GM23338 (cell line): Measurements from ENCODE around the gene RIMS3.

ENCODE experiments used
- CTCF ChIP-seq, 2 experiments: fragments of 200-600 bp in 1 of 2; sonication (generic) in 1 of 2; conservative IDR thresholded peaks; 2 replicates each; pipeline versions ENCODE4 v1.5.1 to v1.6.1; 2016 to 2017; ENCODE audit warnings: antibody characterized with exemption in 2 of 2, low read depth in 2 of 2, mild to moderate bottlenecking in 2 of 2, moderate library complexity in 1 of 2
- EZH2phosphoT487 ChIP-seq: fragments of 200-600 bp; sonication (generic); IDR thresholded peaks from one replicate; pipeline ENCODE4 v1.8.1; 2018; ENCODE audit warnings: antibody characterized with exemption; ENCODE audit not compliant: unreplicated experiment
- JUNB ChIP-seq: IDR thresholded peaks from one replicate; pipeline ENCODE4 v1.6.1; 2016; ENCODE audit warnings: antibody characterized with exemption; ENCODE audit not compliant: unreplicated experiment
- NANOG ChIP-seq: IDR thresholded peaks from 2 replicates; pipeline ENCODE4 v1.6.1; 2016; ENCODE audit warnings: antibody characterized with exemption, borderline replicate concordance
- POLR2AphosphoS5 ChIP-seq: IDR thresholded peaks from 2 replicates; pipeline ENCODE4 v1.6.1; 2016; ENCODE audit warnings: antibody characterized with exemption, low read depth

- TF ChIP-seq CTCF (conservative IDR thresholded peaks at IDR 0.05; ENCODE audit: low read depth in 2 of 2), result no peak
- no peak for TF ChIP-seq POLR2AphosphoS5
- no peak for TF ChIP-seq NANOG
- no peak for TF ChIP-seq EZH2phosphoT487
- no peak for TF ChIP-seq JUNB
Observed at GRCh38 chr1:40625476-40626382, 39.8 kb downstream of the RIMS3 start.
